HEK293T (cell line): ENCODE results near the gene CARMIL3.
"Not testable (repeated sequence)": the region's sequence is repeated elsewhere in the genome, so short reads cannot be mapped to it uniquely, and the experiment has no call there.

Experiments used
- ELF4 ChIP-seq: fragments of 450-650 bp; IDR thresholded peaks from 2 replicates; pipeline ENCODE4 v1.6.1; 2017; ENCODE audit warnings: antibody characterized with exemption
- FOXK2 ChIP-seq: fragments of 450-650 bp; IDR thresholded peaks from 2 replicates; pipeline ENCODE4 v1.6.1; 2016; ENCODE audit warnings: mild to moderate bottlenecking
- FOXM1 ChIP-seq: fragments of 450-650 bp; IDR thresholded peaks from 2 replicates; pipeline ENCODE4 v1.6.1; 2017; ENCODE audit warnings: mild to moderate bottlenecking, borderline replicate concordance
- NFRKB ChIP-seq: fragments of 450-650 bp; IDR thresholded peaks from 2 replicates; pipeline ENCODE4 v1.6.1; 2016; ENCODE audit warnings: mild to moderate bottlenecking, moderate library complexity
- SP1 ChIP-seq: fragments of 450-650 bp; IDR thresholded peaks from 2 replicates; pipeline ENCODE4 v1.6.1; 2017

DNA sequence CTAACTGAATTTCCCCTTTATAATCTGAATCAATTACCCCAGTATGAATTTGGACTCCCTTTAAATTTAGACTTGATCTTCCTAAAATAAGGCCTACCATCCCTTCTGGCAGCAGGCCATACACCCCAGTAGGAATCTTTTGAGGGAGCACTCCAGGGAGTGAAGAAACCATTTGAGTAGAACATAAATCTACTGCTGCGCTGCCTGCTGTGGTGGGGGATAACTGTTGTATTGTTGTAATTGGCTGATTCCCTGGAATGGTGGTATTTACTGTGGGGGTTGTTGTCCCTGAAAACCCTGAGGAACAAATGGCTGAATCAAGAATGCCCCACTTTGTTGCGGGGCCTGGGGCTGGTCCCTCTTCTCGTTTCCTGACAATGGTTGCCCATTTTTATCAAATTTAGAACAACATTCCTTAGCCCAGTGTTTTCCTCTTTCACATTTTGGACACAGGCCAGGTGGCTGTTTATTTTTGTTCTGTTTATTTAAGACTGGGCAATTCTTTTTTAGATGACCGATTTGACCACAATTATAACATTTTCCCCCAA, 39.0 kb upstream of the CARMIL3 start:
- TF ChIP-seq SP1, ELF4, FOXK2, NFRKB, FOXM1: not testable (repeated sequence)
